GM12801 (cell line): ENCODE results near the gene KLF16.

Source experiments
- TF ChIP-seq, protein P1 (sequence below): IDR thresholded peaks from one replicate; pipeline ENCODE4 v1.5.1; 2011; ENCODE audit warnings: control low read depth; ENCODE audit not compliant: insufficient read length; ENCODE audit errors: extremely low read depth

The KLF16 gene

GRCh38 chr19:1841209-1841924, 22.0 kb downstream of the KLF16 start:
- TF ChIP-seq, protein P1, sequence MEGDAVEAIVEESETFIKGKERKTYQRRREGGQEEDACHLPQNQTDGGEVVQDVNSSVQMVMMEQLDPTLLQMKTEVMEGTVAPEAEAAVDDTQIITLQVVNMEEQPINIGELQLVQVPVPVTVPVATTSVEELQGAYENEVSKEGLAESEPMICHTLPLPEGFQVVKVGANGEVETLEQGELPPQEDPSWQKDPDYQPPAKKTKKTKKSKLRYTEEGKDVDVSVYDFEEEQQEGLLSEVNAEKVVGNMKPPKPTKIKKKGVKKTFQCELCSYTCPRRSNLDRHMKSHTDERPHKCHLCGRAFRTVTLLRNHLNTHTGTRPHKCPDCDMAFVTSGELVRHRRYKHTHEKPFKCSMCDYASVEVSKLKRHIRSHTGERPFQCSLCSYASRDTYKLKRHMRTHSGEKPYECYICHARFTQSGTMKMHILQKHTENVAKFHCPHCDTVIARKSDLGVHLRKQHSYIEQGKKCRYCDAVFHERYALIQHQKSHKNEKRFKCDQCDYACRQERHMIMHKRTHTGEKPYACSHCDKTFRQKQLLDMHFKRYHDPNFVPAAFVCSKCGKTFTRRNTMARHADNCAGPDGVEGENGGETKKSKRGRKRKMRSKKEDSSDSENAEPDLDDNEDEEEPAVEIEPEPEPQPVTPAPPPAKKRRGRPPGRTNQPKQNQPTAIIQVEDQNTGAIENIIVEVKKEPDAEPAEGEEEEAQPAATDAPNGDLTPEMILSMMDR: no peak

- TF ChIP-seq, protein P1: no peak
Observed at GRCh38 chr19:1840541-1841115, 22.8 kb downstream of the KLF16 start.

DNA sequence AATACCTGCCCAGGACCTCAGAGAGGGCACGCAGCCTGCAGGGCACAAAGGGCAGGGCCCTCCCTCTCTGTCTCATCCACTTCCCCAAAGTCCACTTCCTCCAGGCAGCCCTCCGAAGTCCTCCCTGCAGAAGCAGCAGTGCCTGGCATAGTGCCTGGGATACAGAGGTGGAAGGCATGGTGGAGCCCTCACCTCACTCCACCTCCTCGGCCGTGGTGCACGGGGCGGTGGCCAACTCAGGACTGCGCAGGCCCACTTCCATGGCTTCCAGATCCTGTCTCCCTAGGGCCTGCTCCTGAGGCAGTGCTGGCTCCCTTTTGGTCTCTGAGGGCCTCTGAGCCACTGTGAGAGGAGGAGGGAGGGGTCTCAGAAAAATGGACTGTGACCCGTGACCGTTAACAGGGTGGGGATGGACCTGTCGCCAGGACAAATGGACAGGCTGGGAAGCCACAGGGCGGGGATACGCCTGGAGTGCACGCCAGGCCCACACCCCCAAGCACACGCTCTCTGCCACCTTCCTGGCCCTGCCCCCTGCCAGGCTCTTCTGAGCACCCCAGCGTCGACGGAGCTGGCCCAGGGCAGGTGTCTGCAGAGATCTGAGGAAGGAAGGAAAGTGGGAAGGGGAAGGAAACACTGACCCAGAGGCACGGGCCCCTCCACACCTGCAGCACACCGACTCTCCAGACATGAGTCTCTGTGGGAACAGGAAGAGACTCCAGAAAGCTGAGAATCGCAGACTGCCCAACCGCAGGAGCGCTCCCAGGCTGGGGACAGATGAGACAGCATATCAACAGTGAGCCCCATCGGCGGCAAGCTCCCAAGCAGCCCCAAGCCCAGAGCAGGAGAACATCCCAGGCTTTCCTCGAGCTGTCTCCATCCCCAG, 23.5 kb downstream of the KLF16 start:
- TF ChIP-seq, protein P1: no peak

- TF ChIP-seq, protein P1: no peak
Observed at GRCh38 chr19:1837625-1838105, 25.7 kb downstream of the KLF16 start.

DNA sequence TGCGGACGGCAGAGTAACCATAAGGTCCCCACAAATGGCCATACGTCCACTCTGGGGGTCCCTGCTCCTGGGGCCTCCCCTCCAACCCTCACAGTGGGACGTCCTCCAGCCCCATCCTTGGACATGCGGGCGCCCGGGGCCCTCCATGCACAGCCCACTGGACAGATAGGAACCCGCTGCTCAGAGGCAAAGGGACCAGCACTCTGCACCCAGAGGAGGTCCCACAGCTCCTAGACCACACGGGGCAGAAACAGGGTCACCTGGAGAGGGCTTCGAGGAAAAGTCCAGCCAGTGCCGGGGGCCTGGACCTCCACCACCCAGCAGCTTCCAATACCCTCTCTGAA, 26.2 kb downstream of the KLF16 start:
- TF ChIP-seq, protein P1: no peak

DNA sequence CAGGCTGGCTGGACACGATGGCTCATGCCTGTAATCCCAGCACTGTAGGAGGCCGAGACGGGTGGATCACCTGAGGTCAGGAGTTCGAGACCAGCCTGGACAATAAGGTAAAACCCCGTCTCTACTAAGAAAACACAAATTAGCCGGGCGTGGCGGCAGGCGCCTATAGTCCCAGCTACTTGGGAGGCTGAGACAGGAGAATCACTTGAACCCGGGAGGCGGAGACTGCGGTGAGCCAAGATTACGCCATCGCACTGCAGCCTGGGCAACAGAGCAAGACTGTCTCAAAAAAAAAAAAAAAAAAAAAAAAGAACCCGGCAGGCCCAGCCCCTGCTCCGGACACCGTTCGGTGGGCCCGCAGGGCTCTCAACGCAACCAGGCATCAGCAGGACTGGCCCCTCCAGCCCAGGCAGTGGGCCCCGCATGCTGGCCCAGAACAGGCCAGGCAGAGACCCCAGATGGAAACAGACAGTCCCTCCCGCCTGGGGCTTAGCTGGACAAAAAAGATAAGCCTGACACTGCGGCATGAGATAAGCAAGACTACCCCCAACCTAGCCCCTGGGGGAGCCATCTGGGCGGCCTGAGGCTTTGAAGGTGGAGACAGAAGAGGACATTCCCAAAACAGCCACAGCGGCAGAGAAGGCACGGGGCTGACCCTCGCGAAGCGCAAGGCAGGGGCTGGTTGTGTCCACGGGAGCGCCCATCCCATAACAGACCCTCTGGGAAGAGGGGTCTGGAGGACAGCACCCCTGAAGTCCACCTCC, 26.7 kb downstream of the KLF16 start:
- TF ChIP-seq, protein P1: no peak
